UCSD-AML1 (cell line): Measurements from ENCODE around the gene GPR151.
A peak's percentile ranks its signal among the peaks of the same experiment; 100 is the strongest.
"Not testable (repeated sequence)": the region's sequence is repeated elsewhere in the genome, so short reads cannot be mapped to it uniquely, and the experiment has no call there.

Experiments
- DNase-seq: peaks from one replicate; lab custom pipeline; 2025; ENCODE audit not compliant: unreplicated experiment; lab: John Stamatoyannopoulos, UW

GPR151 gene

GRCh38 chr5:146516151-146516475, at the start of gene GPR151:
Gene GPR151, minus strand, starts transcription at chr5:146516190. Its CDS starts 77 bp downstream, at chr5:146516113.
- DNase-seq: no peak

GRCh38 chr5:146564007-146564762, 48.2 kb upstream of the GPR151 start:
- DNase-seq: no peak

GRCh38 chr5:146562461-146562860, 46.5 kb upstream of the GPR151 start:
- DNase-seq: no peak

- DNase-seq: no peak
Measured at GRCh38 chr5:146561711-146562110, 45.7 kb upstream of the GPR151 start.

GRCh38 chr5:146560205-146560812, 44.3 kb upstream of the GPR151 start:
- no peak for DNase-seq

GRCh38 chr5:146556884-146557283, 40.9 kb upstream of the GPR151 start:
- DNase-seq: not testable (repeated sequence)

- no peak for DNase-seq
Measured at GRCh38 chr5:146553446-146553845, 37.5 kb upstream of the GPR151 start.

- DNase-seq: no peak
Measured at GRCh38 chr5:146549615-146550014, 33.6 kb upstream of the GPR151 start.

- DNase-seq: no peak
Measured at GRCh38 chr5:146548781-146549449, 32.9 kb upstream of the GPR151 start.

- DNase-seq: no peak
Measured at GRCh38 chr5:146544232-146544631, 28.2 kb upstream of the GPR151 start.

GRCh38 chr5:146541958-146542849, 26.2 kb upstream of the GPR151 start:
- peak; percentile 49 for DNase-seq

GRCh38 chr5:146540414-146540813, 24.4 kb upstream of the GPR151 start:
- no peak for DNase-seq

- no peak for DNase-seq
Measured at GRCh38 chr5:146539973-146540372, 24.0 kb upstream of the GPR151 start.

- DNase-seq: no peak
Measured at GRCh38 chr5:146538432-146538831, 22.4 kb upstream of the GPR151 start.

- no peak for DNase-seq
Measured at GRCh38 chr5:146533882-146534281, 17.9 kb upstream of the GPR151 start.

GRCh38 chr5:146533260-146533857, 17.4 kb upstream of the GPR151 start:
- DNase-seq: peak; percentile 61

GRCh38 chr5:146529984-146530383, 14.0 kb upstream of the GPR151 start:
- no peak for DNase-seq

- no peak for DNase-seq
Measured at GRCh38 chr5:146528236-146528635, 12.2 kb upstream of the GPR151 start.

- no peak for DNase-seq
Measured at GRCh38 chr5:146527785-146528184, 11.8 kb upstream of the GPR151 start.

- no peak for DNase-seq
Measured at GRCh38 chr5:146523698-146524097, 7.7 kb upstream of the GPR151 start.
